ENCODE results near the gene LIPK.
"Not testable (repeated sequence)": the region's sequence is repeated elsewhere in the genome, so short reads cannot be mapped to it uniquely, and the experiment has no call there.

LIPK gene

DNA sequence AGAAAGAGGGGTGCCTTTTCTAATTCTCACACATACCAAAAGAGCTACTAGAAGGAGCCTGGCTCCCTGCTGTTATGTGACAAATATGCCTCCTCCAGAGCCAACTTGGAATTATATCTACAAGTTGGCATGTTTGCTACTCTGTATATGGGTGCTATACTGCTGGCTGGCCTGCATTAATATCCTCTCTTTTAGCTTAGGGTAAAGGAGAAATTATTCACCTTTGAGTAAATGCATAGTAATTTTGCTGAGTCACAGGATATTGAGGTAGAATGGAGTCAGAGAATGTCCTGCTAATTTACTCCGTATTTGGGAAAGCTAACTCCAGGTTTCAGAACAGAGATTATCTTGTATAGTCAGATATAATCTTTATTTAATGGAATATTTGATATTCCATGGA, 29.6 kb downstream of the LIPK start:
- H3K27ac Mint-ChIP-seq = no peak overlapping the region
- peaks cover 24 to 38% of the 10 kb centered on the region in 2 donors for H3K27me3 Mint-ChIP-seq
- H3K9me3 Mint-ChIP-seq = no peaks in the 10 kb centered on the region
- no peak for DNase-seq
- no peaks in the 10 kb centered on the region for H3K36me3 Mint-ChIP-seq (ENCODE audit: insufficient read depth)
- ATAC-seq (replicated peaks) = no peak
- no peak overlapping the region for H3K4me3 Mint-ChIP-seq
- H3K4me1 Mint-ChIP-seq (ENCODE audit: low read depth in 2 of 2) = peaks cover 0 to 1% of the 10 kb centered on the region in 2 donors

DNA sequence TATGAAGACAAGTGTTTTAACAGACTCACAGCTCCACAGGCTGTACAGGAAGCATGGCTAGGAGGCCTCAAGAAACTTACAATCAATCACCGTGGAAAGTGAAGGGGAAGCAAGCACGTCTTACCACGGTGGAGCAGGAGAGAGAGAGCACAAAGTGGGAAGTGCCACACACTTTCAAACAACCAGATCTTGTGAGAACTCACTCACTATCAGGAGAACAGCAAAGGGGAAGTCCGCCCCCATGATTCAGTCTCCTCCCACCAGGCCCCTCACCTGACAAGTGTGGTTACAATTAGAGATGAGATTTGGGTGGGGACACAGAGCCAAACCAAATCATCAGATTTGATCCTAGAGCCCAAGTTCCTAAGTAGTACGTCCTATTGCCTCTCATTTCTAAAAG, 35.9 kb downstream of the LIPK start:
- ATAC-seq (replicated peaks); H3K27ac Mint-ChIP-seq; DNase-seq; H3K36me3 Mint-ChIP-seq (ENCODE audit: insufficient read depth); H3K4me1 Mint-ChIP-seq (ENCODE audit: low read depth in 2 of 2); H3K4me3 Mint-ChIP-seq; H3K9me3 Mint-ChIP-seq: not testable (repeated sequence)
- peaks cover 48 to 71% of the 10 kb centered on the region in 2 donors for H3K27me3 Mint-ChIP-seq

DNA sequence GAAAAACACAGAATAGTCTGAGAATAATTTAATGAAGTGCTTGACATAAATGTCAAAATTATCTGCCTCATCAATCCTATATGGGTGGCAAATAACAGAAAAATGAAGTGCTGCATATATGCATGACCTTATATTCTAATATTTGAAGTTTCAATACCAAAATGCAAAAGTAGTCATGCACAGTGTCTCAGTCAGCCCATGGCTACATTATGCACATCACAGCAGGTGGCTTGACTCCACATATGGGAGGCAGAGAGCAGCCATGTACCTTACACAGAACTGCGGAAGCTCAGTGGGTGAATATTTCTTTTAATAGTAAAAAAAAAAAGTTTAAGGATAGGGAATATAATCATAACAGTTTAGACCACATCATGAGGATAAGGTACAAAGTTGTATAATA, 36.4 kb downstream of the LIPK start:
- peaks cover 0 to 3% of the 10 kb centered on the region in 2 donors for H3K9me3 Mint-ChIP-seq
- no peaks in the 10 kb centered on the region for H3K4me1 Mint-ChIP-seq (ENCODE audit: low read depth in 2 of 2)
- ATAC-seq (replicated peaks) (no peak), DNase-seq (no peak)
- H3K27ac Mint-ChIP-seq = no peak overlapping the region
- no peak overlapping the region for H3K4me3 Mint-ChIP-seq
- peaks cover 2% of the 10 kb centered on the region for H3K36me3 Mint-ChIP-seq (ENCODE audit: insufficient read depth)
- peaks cover 46 to 70% of the 10 kb centered on the region in 2 donors for H3K27me3 Mint-ChIP-seq

DNA sequence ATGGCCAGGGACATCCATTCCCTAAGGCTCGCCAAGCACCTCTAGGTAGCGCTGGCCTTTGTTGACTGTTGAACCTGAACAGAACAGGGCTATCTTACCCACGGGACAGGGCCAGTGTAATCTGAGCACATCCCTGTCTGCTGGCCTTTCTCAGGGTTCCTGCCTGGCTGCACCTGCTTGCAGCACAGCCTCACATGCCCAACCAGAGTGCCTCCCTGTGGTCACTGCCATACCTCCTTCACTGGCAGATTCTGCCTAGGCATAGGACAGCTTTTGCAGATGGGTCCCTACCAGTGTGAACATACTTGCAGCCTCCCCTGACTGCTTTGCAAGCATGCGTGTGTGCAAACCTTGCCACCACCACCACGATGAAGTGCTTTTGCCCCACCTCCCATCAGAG, 38.0 kb downstream of the LIPK start:
- no peak overlapping the region for H3K27ac Mint-ChIP-seq
- H3K36me3 Mint-ChIP-seq (ENCODE audit: insufficient read depth) = peaks cover 2% of the 10 kb centered on the region
- no peaks in the 10 kb centered on the region for H3K4me1 Mint-ChIP-seq (ENCODE audit: low read depth in 2 of 2)
- no peak for ATAC-seq (replicated peaks)
- DNase-seq = no peak
- peaks cover 30 to 54% of the 10 kb centered on the region in 2 donors for H3K27me3 Mint-ChIP-seq
- H3K9me3 Mint-ChIP-seq = peaks cover 0 to 3% of the 10 kb centered on the region in 2 donors
- H3K4me3 Mint-ChIP-seq = no peak overlapping the region

DNA sequence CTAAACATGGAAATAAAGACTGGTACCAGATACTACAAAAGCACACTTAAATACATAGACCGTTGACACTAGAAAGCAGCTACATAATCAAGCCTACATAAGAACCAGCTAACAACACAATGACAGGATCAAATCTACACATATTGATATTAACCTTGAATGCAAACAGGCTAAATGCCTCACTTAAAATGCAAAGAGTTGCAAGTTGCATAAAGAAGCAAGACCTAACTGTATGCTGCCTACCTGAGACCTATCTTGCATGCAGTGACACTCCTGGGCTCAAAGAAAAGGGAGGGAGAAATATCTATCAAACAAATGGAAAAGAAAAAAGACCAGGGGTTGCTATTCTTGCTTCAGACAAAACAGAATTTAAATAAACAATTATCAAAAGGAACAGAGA, 39.6 kb downstream of the LIPK start:
- peaks cover 0 to 3% of the 10 kb centered on the region in 2 donors for H3K9me3 Mint-ChIP-seq
- no peak for ATAC-seq (replicated peaks)
- H3K27me3 Mint-ChIP-seq = peaks cover 24 to 42% of the 10 kb centered on the region in 2 donors
- DNase-seq = no peak
- peaks cover 2% of the 10 kb centered on the region for H3K36me3 Mint-ChIP-seq (ENCODE audit: insufficient read depth)
- no peaks in the 10 kb centered on the region for H3K4me1 Mint-ChIP-seq (ENCODE audit: low read depth in 2 of 2)
- H3K27ac Mint-ChIP-seq = no peak overlapping the region
- no peak overlapping the region for H3K4me3 Mint-ChIP-seq

DNA sequence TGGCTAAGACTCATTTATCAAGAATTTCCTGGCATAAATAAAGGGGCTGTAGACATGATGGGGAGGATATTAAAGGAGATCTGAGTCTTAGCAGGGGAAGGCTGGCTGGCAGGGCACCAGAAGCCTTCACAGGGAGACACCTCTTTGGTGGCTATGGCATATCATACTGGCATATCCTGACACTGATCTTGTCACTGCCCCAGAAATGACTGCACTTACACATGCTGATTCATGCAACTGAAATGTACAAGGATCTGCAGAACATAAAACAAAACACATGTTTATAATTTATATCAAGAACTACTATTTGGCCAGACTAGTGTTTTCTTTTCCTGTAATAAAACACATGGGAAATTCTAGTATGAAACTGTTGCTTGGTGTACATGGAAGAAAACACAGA, 48.2 kb downstream of the LIPK start:
- ATAC-seq (replicated peaks) (no peak), DNase-seq (no peak)
- Mint-ChIP-seq H3K4me3 (no peak overlapping the region), H3K27me3 (peaks cover 0 to 6% of the 10 kb centered on the region in 2 donors), H3K4me1 (ENCODE audit: low read depth in 2 of 2) (no peaks in the 10 kb centered on the region), H3K9me3 (no peaks in the 10 kb centered on the region), H3K27ac (no peak overlapping the region), H3K36me3 (ENCODE audit: insufficient read depth) (no peaks in the 10 kb centered on the region)

DNA sequence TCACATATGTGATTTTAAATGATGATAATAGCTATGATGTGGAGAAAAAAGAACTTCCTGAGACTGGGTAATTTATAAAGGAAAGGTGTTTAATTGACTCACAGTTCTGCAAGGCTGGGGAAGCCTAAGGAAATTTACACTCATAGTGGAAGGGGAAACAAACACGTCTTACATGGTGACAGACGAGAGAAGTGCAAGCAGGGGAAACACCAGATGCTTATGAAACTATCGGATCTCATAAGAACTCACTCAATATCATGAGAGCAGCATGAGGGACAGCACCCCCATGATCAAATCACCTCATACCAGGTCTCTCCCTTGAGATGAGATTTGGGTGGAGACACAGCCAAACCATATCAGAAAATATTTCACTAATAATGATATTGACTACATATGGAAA, 49.7 kb downstream of the LIPK start:
- H3K4me1 Mint-ChIP-seq (ENCODE audit: low read depth in 2 of 2) = peaks cover 2 to 5% of the 10 kb centered on the region in 2 donors
- ATAC-seq (replicated peaks) = no peak
- no peak overlapping the region for H3K4me3 Mint-ChIP-seq
- no peaks in the 10 kb centered on the region for H3K36me3 Mint-ChIP-seq (ENCODE audit: insufficient read depth)
- H3K9me3 Mint-ChIP-seq = no peaks in the 10 kb centered on the region
- H3K27ac Mint-ChIP-seq = no peak overlapping the region
- H3K27me3 Mint-ChIP-seq = peaks cover 0 to 6% of the 10 kb centered on the region in 2 donors
- no peak for DNase-seq

DNA sequence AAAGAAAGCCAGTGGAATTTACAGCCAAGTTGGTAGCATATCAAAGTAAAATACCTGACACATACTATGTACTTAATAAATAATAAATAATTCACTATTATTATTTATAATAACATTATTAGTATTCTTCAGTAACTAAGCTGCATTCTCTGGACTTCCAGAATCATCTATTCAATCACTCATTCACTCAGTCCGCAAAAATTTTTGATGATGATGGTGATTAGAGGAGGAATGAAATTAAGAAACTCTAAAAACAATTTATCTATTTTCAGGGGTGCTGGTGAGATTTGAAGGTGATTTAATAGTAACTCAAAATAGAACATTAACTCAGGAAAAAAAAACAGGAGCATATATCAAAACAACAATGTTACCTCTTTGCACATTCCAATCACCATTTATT, 50.6 kb downstream of the LIPK start:
- no peak overlapping the region for H3K4me3 Mint-ChIP-seq
- no peak overlapping the region for H3K27ac Mint-ChIP-seq
- ATAC-seq (replicated peaks) (no peak), DNase-seq (no peak)
- peaks cover 0 to 6% of the 10 kb centered on the region in 2 donors for H3K27me3 Mint-ChIP-seq
- no peaks in the 10 kb centered on the region for H3K9me3 Mint-ChIP-seq
- peaks cover 2 to 5% of the 10 kb centered on the region in 2 donors for H3K4me1 Mint-ChIP-seq (ENCODE audit: low read depth in 2 of 2)
- H3K36me3 Mint-ChIP-seq (ENCODE audit: insufficient read depth) = no peaks in the 10 kb centered on the region

DNA sequence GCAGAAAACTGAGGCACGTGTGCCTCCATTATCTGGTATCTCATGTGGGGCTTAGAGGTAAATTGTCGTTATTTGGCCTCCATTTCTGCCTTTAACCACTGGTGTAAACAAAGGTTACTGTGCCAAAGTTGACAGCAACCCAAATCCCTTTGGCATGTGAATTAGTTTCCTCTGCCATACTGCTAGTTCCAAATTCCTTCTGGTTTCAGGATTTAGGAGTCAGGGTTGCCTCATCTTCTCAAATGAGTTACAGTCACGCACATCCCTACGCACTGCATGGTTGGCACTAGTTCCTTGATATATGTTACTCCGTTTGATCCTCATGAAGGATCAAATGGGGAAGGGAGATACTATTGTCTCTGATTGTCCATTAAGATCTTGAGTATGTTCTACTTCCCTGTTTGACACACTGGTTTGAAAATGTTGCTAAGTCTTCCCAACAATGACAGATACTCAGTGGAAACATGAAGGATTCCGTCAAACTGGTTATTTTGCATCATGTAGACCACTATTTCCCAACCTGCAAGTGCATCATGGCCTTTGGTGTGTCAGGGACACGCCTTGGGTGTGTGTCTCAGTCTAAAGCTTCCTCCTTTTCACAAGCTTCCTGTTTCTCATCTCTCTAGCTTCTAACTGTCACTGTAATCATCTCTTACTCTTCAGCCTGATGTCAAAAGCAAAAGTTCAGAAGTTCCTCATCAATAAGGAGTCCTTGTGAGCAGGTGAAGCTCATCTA, 53.5 kb downstream of the LIPK start, which contains the start of gene LIPN:
Gene LIPN, plus strand, starts transcription at position 655 of the 736 bp plus-strand sequence. CDS start 1,386 bp downstream, outside the sequence.
- Mint-ChIP-seq H3K4me3 (no peak within 1 kb of the TSS), H3K4me1 (ENCODE audit: low read depth in 2 of 2) (peaks cover 2 to 5% of the 10 kb centered on the region in 2 donors), H3K27me3 (peaks cover 0 to 6% of the 10 kb centered on the region in 2 donors), H3K27ac (peak within 1 kb of the TSS in 1 of 2 donors; percentile 14), H3K9me3 (no peaks in the 10 kb centered on the region), H3K36me3 (ENCODE audit: insufficient read depth) (no peaks in the 10 kb centered on the region)
- peak; percentile 54 for ATAC-seq (replicated peaks)
- no peak for DNase-seq

DNA sequence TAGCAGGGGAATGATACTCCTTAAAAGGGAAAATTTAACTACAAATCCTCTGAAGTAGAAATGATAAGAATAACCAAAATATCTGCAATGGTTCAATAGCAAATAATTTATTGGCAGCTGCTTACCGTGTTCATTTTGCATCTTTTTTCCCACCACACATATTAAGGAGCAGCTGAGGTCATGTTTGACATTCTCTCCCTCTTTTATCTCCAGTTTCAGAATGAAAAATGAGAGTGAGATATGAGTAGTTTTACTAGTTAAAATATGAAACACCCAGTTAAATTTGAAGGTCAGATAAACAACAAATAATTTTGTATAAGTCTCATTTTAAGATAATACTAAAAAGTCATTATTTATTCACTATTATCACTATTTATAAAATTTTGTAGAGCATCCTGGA, 56.9 kb downstream of the LIPK start:
- ATAC-seq (replicated peaks) (no peak), DNase-seq (no peak)
- Mint-ChIP-seq H3K36me3 (ENCODE audit: insufficient read depth) (no peaks in the 10 kb centered on the region), H3K9me3 (no peaks in the 10 kb centered on the region), H3K4me1 (ENCODE audit: low read depth in 2 of 2) (peaks cover 2 to 5% of the 10 kb centered on the region in 2 donors), H3K27me3 (no peaks in the 10 kb centered on the region), H3K4me3 (no peak overlapping the region), H3K27ac (no peak overlapping the region)

DNA sequence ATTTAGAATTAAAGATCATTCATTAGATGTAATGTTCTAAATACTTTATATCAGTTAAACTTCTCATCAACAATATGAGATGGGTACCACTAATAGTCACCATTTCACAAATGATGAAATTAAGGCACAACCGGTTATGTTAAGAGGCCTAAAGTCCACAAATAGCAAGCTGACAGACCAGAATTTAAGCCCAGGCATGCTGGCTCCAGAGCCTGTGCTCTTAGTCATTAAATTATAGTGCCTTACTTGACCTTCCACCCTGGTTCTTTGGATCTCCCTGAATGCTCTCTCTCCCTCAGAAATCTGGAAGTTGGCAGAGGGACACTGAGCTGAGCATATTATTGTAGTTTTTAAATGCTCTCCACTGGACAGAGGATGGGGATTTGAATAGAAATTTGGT, 57.4 kb downstream of the LIPK start:
- no peaks in the 10 kb centered on the region for H3K36me3 Mint-ChIP-seq (ENCODE audit: insufficient read depth)
- no peak overlapping the region for H3K4me3 Mint-ChIP-seq
- H3K27me3 Mint-ChIP-seq = no peaks in the 10 kb centered on the region
- H3K27ac Mint-ChIP-seq = no peak overlapping the region
- H3K4me1 Mint-ChIP-seq (ENCODE audit: low read depth in 2 of 2) = peaks cover 2 to 5% of the 10 kb centered on the region in 2 donors
- ATAC-seq (replicated peaks) (no peak), DNase-seq (no peak)
- no peaks in the 10 kb centered on the region for H3K9me3 Mint-ChIP-seq

DNA sequence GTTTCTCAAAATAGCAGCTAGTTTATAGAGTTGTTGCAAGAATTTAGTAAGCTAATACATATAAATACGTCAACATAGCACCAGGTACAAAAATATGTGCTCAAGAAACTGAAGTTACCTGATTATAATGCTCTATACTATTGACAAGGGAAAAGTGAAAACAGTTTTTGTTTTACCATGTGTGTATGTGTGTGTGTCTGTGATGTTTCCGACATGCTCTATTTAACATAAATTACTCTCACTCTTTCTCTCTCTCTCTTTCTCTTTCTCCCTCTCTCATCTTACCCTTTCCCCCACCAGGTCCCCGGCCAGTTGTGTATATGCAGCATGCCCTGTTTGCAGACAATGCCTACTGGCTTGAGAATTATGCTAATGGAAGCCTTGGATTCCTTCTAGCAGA, 58.1 kb downstream of the LIPK start:
- H3K4me1 Mint-ChIP-seq (ENCODE audit: low read depth in 2 of 2) = peaks cover 2 to 5% of the 10 kb centered on the region in 2 donors
- H3K27ac Mint-ChIP-seq = no peak overlapping the region
- no peaks in the 10 kb centered on the region for H3K36me3 Mint-ChIP-seq (ENCODE audit: insufficient read depth)
- no peaks in the 10 kb centered on the region for H3K9me3 Mint-ChIP-seq
- DNase-seq = no peak
- no peaks in the 10 kb centered on the region for H3K27me3 Mint-ChIP-seq
- H3K4me3 Mint-ChIP-seq = no peak overlapping the region
- ATAC-seq (replicated peaks) = no peak

DNA sequence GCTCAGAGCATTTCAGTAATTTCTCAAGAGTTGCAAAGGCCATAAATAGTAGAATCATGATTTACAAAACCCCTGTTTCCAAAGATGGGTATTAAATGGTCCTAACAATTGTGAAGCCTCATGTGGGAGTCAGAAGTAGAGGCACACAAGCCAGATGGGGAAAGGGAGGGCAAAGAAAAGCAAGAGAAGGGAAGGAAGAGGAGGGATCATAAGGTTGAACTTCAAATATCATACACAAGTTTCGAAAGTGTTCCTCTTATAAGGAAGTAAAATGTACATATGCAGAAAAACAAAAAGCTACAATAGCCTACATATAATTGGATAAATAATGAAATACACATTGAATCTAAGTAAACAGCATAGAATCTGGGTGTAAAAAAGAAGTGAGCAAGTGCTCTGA, 59.8 kb downstream of the LIPK start:
- Mint-ChIP-seq H3K4me1 (ENCODE audit: low read depth in 2 of 2) (no peaks in the 10 kb centered on the region), H3K27ac (no peak overlapping the region), H3K4me3 (no peak overlapping the region), H3K27me3 (no peaks in the 10 kb centered on the region), H3K9me3 (no peaks in the 10 kb centered on the region), H3K36me3 (ENCODE audit: insufficient read depth) (no peaks in the 10 kb centered on the region)
- DNase-seq (no peak), ATAC-seq (replicated peaks) (no peak)

DNA sequence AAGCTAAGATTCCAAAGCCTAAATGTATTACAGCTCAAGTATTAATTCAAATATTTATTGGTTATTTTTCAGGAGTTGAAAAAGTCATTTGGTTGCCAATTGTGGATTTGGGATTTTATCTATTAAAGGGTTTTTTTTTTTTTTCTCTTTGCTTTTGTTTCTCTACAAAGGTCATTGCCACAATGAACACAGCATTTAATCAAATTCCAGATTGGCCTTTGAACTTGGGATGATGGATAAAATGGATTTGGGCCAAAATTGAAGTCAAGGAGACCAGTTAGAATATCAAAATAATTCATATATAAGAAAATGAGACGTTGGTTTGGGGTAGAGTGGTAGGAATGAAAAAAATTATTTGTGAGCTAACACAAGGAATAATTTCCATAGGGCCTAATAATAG, 63.3 kb downstream of the LIPK start:
- no peaks in the 10 kb centered on the region for H3K36me3 Mint-ChIP-seq (ENCODE audit: insufficient read depth)
- ATAC-seq (replicated peaks) (no peak), DNase-seq (no peak)
- H3K4me1 Mint-ChIP-seq (ENCODE audit: low read depth in 2 of 2) = no peaks in the 10 kb centered on the region
- H3K27me3 Mint-ChIP-seq = peaks cover 0 to 9% of the 10 kb centered on the region in 2 donors
- H3K27ac Mint-ChIP-seq = no peak overlapping the region
- no peaks in the 10 kb centered on the region for H3K9me3 Mint-ChIP-seq
- no peak overlapping the region for H3K4me3 Mint-ChIP-seq

Data from effector memory CD8-positive, alpha-beta T cell (primary cell).